RWPE2 (cell line): Measurements from ENCODE around the gene IFNE.
A peak's percentile ranks its signal among the peaks of the same experiment; 100 is the strongest.
"Not testable (repeated sequence)": the region's sequence is repeated elsewhere in the genome, so short reads cannot be mapped to it uniquely, and the experiment has no call there.

ENCODE experiments used
- ATAC-seq: fragments of 200-7000 bp; cut with Tn5 transposase; 3 replicates; pipeline ENCODE4 v1.9.1; 2021; ENCODE audit warnings: low read depth
- DNase-seq: peaks from one replicate; pipeline ENCODE4 v3.0.0-alpha.2; 2020; ENCODE audit warnings: low spot score
- H3K27ac ChIP-seq: fragments of 450-650 bp; 2 replicates; pipeline ENCODE4 v1.5.1; 2017; ENCODE audit warnings: mild to moderate bottlenecking; ENCODE audit not compliant: poor library complexity, severe bottlenecking
- H3K27me3 ChIP-seq: fragments of 250-450 bp; sonication (Bioruptor Pico); 2 replicates; pipeline ENCODE4 v1.5.1; 2021; ENCODE audit warnings: mild to moderate bottlenecking, moderate library complexity; ENCODE audit not compliant: insufficient read depth, poor library complexity, severe bottlenecking
- H3K36me3 ChIP-seq: fragments of 250-450 bp; sonication (Bioruptor Pico); 2 replicates; pipeline ENCODE4 v1.5.1; 2020; ENCODE audit warnings: low read depth, mild to moderate bottlenecking, moderate library complexity
- H3K4me1 ChIP-seq: fragments of 250-450 bp; sonication (Bioruptor Pico); 2 replicates; pipeline ENCODE4 v1.5.1; 2021; ENCODE audit warnings: mild to moderate bottlenecking, moderate library complexity; ENCODE audit not compliant: insufficient read depth, poor library complexity, severe bottlenecking
- H3K4me3 ChIP-seq: fragments of 250-450 bp; sonication (Bioruptor Pico); 2 replicates; pipeline ENCODE4 v1.5.1; 2021; ENCODE audit warnings: mild to moderate bottlenecking, moderate library complexity; ENCODE audit not compliant: severe bottlenecking
- H3K9me3 ChIP-seq: fragments of 250-450 bp; sonication (Bioruptor Pico); 2 replicates; pipeline ENCODE4 v1.5.1; 2021; ENCODE audit warnings: mild to moderate bottlenecking, moderate library complexity; ENCODE audit not compliant: severe bottlenecking
- TF ChIP-seq, protein P1 (sequence below): fragments of 450-650 bp; IDR thresholded peaks from one replicate; pipeline ENCODE4 v1.5.1; 2017; ENCODE audit warnings: mild to moderate bottlenecking, moderate library complexity; ENCODE audit not compliant: poor library complexity, severe bottlenecking

The IFNE gene

GRCh38 chr9:21461377-21461776 lies 20.7 kb downstream of the IFNE start:
- Histone ChIP-seq H3K9me3 (peaks cover 2% of the 10 kb centered on the region), H3K4me3 (no peak overlapping the region), H3K27ac (no peak overlapping the region), H3K27me3 (no peaks in the 10 kb centered on the region), H3K36me3 (no peaks in the 10 kb centered on the region; the same call in none of the 2 replicates), H3K4me1 (no peaks in the 10 kb centered on the region)
- no peak for DNase-seq
- ATAC-seq: no peak
- TF ChIP-seq, protein P1, sequence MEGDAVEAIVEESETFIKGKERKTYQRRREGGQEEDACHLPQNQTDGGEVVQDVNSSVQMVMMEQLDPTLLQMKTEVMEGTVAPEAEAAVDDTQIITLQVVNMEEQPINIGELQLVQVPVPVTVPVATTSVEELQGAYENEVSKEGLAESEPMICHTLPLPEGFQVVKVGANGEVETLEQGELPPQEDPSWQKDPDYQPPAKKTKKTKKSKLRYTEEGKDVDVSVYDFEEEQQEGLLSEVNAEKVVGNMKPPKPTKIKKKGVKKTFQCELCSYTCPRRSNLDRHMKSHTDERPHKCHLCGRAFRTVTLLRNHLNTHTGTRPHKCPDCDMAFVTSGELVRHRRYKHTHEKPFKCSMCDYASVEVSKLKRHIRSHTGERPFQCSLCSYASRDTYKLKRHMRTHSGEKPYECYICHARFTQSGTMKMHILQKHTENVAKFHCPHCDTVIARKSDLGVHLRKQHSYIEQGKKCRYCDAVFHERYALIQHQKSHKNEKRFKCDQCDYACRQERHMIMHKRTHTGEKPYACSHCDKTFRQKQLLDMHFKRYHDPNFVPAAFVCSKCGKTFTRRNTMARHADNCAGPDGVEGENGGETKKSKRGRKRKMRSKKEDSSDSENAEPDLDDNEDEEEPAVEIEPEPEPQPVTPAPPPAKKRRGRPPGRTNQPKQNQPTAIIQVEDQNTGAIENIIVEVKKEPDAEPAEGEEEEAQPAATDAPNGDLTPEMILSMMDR: no peak

GRCh38 chr9:21455320-21455719 lies 26.8 kb downstream of the IFNE start:
- Histone ChIP-seq H3K36me3 (peaks cover 11% of the 10 kb centered on the region), H3K4me3 (no peak overlapping the region), H3K4me1 (peaks cover 5% of the 10 kb centered on the region), H3K9me3 (no peaks in the 10 kb centered on the region), H3K27me3 (no peaks in the 10 kb centered on the region), H3K27ac (no peak overlapping the region)
- DNase-seq: no peak
- ATAC-seq: peak; percentile 75
- TF ChIP-seq, protein P1: peak; percentile 60

- H3K9me3 ChIP-seq: no peaks in the 10 kb centered on the region
- ATAC-seq: peak; percentile 55; the same call in 1 of the 3 replicates
These were observed 28.0 kb downstream of the IFNE start for GRCh38 chr9:21454149-21454548.

DNA sequence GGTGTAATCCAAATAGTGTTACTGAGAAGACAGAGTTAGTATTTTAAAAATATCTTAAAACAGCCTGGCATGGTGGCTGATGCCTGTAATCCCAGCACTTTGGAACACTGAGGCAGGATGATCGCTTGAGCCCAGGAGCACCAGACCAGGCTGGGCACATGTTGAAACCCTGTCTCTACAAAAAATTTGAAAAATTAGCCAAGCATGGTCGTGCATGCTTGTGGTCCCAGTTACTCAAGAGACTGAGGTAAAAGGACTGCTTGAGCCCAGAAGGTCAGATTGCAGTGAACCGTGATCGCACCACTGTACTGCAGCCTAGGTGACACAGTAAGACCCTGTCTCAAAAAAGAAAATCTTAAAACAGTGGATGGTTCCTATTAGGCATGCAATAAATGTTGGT lies 29.4 kb downstream of the IFNE start:
- Histone ChIP-seq H3K4me3 (no peak overlapping the region), H3K4me1 (peaks cover 5% of the 10 kb centered on the region), H3K9me3 (no peaks in the 10 kb centered on the region), H3K27ac (no peak overlapping the region), H3K36me3 (peaks cover 11% of the 10 kb centered on the region), H3K27me3 (no peaks in the 10 kb centered on the region)
- ATAC-seq: no peak
- TF ChIP-seq, protein P1: no peak
- no peak for DNase-seq

More at GRCh38 chr9:21454149-21454548, 28.0 kb downstream of the IFNE start:
- Histone ChIP-seq H3K27me3 (no peaks in the 10 kb centered on the region), H3K4me1 (peaks cover 5% of the 10 kb centered on the region), H3K4me3 (no peak overlapping the region), H3K36me3 (peaks cover 11% of the 10 kb centered on the region), H3K27ac (no peak overlapping the region)
- TF ChIP-seq, protein P1: no peak
- no peak for DNase-seq

DNA sequence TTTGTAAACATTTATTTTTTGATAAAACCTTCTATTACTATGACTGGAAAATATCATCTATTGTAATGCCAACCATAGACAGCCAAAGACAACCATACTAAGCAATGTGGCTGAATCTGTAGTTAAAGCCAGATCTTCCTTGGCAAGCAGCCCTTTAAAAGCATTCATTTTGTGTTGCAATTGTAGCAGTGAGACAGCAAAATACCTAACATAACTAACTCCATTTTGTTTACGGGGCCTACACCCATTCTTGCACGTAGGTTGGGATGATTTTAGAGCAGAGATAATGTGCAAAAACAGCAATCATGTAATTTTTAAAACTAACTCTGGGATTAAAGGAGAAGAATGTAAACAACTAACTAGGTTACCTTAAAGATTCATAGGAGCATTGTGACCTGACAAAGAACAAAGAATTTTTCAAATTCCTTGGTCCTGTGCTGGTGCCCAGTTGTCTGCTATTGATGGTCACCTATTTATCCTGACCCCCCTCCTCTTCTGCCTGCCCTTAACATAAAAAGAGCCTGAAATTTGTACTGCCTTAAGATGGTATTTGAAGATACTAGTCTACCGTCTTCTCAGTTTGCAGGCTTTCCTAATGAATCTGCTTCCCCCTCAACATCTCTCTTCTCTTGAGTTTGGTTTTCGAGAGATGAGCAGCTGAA lies 31.2 kb downstream of the IFNE start:
- peaks cover 5% of the 10 kb centered on the region for H3K4me1 ChIP-seq
- DNase-seq (no peak), ATAC-seq (no peak)
- H3K36me3 ChIP-seq: peaks cover 11% of the 10 kb centered on the region
- TF ChIP-seq, protein P1: no peak
- H3K27me3 ChIP-seq: no peaks in the 10 kb centered on the region
- H3K4me3 ChIP-seq: no peak overlapping the region
- no peak overlapping the region for H3K27ac ChIP-seq
- H3K9me3 ChIP-seq: no peaks in the 10 kb centered on the region

DNA sequence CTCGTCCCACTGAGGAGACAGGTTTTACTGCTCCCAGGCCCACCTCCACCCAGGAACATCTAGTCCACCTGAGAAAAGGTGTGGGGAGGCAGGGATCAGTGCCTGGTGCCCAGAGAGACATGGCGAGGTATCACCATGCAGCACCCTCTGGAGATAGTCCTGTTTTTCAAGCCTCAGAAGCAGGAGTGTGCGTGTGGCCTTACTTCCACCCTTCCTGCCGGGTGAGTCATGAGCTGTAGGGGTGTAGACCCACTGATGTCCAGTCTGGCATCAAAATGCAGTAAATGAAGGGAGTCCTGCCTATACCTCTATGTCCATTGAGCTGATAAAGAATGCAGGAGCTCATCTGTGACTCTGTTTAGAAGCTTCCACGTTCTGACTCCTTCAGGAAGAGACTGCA lies 32.8 kb downstream of the IFNE start:
- ATAC-seq: peak; percentile 42; the same call in 2 of the 3 replicates
- H3K27ac ChIP-seq, H3K27me3 ChIP-seq, H3K4me1 ChIP-seq, H3K9me3 ChIP-seq, H3K4me3 ChIP-seq, DNase-seq, H3K36me3 ChIP-seq: not testable (repeated sequence)
